ENCODE data around the gene SFMBT2.

Gene SFMBT2

DNA sequence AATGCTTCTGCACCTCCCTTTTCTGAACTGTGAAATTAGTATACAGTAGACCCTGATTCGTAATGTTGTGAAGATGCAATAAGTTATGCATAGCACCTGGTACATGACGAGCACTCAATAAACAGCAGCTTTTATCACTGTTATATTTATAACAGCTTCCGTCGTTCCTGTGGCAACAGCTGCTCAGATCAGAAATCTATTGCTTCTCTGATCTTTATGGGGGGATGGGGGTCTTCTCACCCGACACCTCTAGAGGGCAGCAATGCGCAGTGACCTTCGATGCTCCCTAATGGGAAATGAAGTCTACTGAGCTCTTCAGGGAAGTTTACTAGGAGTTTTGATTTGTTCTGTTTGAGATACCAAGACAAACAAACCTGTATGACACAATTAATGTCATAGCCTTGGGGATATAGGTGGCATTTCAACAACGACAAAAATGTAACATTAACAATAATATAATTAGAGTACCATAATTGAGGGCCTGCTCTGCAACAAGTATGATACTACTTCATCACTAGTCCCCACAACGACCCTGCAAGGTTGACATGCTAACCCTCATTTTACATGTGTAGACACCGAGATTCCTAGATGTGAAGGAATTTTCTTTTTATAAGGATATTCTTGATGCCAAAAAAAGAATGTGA is 289.6 kb downstream of the SFMBT2 start:
- DNase-seq = peak; percentile 52

DNA sequence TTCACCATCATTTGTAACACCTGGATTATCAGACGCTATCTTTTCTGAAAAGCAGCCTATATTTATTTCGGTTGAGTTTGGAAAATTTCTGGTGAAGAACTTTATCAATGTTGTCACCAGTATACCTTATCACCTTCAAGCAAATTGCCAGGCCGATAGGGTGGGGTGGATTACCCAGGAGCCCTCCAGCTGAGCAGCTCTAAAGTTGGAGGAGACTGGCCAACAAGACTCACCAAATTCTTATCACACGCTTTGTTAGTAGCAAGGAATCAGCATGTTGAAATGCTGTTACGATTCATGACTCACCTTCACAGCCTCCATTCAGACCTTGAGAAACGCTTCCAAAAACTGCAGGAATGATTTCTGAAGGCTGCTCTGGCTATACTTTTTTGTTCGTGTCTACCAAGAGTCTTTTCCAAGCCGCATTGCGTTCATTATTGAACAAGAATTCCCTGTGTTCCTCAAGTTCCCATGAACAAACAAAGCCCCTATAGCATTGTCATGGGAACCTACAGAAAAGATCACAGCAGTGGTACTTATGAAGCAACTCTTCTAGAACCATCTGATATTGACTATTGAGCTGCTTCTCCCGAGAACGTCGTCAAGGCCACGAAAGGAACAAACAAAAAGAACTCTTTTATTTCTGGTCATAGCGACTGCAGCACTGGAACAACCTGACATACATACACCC is 291.4 kb downstream of the SFMBT2 start:
- DNase-seq = peak; percentile 35

GRCh38 chr10:7117806-7118674 is 292.8 kb downstream of the SFMBT2 start:
- DNase-seq = no peak

- no peak for DNase-seq
Observed at GRCh38 chr10:7117177-7117799, 293.5 kb downstream of the SFMBT2 start.

GRCh38 chr10:7111561-7111960 is 299.3 kb downstream of the SFMBT2 start:
- peak; percentile 87 for DNase-seq

DNA sequence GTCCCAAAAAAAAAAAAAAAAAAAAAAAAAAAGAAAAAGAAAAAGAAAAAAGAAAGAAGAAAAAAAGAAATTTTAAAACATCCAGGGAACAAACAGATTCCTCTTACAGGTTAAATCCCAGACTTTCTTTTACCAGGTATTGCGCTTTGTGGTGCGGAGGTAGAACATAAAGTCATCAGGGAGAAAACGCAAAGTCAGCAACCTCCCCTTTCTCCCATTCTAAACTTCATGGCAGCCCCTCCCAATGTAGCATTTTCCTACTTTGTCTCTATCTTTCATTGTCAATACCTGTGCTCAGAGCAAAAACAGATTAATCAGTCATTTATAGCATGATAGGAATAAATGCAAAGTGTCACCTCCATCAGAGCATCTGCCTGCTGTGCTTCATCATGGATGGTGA is 299.7 kb downstream of the SFMBT2 start:
- DNase-seq = no peak

All from fibroblast of skin of right biceps (primary cell).